Activated CD4-positive, alpha-beta T cell treated with anti-CD3 and anti-CD28 coated beads for 24 hours (primary cell): ENCODE measurements around the gene CHID1.

Source experiments
- DNase-seq, 2 donors: peaks; one replicate each; pipeline ENCODE4 v3.0.0-alpha.2; 2020; ENCODE audit warnings: low read depth in 2 of 2

CHID1 gene

DNA sequence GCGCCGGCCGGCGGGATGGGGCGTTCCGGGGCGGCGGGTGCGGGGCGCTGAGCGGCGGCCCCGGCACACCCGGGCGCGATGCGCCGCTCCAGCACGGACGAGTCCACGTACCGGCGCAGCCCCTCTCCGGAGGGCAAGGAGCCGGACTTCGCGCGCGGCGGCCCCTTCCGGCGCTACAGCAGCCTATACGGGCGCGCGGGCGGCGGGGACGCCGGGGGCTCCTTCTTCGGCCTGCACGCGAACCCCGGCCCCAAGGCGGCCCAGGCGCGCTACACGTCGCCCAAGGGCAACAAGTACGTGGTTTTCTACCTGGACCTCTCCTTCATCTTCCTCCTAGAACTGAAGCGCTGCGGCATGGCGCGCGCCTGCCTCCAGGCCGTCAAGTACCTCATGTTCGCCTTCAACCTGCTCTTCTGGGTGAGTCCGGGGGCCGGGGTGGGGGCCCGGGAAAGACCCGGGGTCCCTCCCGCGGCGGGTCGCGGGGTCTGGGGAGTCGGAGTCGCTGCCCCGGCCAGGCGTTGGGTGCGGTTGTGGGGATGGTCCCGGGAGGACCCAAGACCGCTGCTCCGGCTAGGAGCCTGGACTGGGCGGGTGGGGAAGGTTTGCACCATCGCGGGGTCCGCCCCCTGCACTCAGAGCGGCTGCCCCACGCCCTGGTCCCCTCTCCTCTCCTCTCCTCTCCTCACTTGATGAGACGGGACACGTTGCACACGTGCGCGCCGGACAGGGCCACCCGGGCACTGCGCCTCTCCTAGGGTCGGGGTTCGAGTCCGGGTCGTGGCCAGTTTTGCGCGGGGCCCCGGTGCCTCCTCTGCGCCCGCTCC lies 60.4 kb downstream of the CHID1 start:
- DNase-seq = no peak

DNA sequence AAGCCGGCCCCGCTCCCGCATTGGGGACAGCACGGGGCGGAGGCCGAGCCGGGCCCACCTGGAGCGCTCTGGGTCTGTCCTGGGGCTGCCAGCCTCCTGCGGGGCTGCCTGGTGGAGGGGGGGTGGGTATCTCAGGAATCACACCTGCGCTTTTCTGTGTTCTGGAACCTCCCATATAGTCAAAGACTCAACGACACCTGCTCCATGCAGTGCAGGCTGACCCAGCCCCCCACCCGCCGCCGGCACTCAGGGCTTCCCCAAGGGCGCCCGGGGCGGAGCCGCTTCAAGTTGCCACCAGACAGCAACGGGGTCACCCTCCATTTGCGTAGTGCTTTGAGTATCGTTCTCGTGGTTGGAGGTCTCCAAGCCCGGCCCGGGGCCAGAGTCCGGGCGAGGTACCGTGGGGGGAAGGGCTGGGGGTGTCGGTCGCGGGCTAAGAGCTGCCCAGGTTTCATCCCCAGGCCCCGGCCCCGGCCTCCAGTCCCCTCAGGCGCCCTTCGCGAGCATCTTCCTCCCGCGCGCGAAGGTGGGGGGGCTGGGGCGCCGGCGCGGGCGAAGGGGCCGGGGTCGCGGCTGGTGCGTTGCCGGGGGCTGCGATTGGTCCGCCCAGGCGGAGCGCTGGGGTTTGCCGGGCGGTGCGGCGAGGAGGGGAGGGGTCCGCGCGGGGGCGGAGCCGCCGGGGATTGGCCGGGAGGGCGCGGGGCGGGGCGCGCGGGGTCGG lies 61.3 kb downstream of the CHID1 start:
- DNase-seq = no peak

DNA sequence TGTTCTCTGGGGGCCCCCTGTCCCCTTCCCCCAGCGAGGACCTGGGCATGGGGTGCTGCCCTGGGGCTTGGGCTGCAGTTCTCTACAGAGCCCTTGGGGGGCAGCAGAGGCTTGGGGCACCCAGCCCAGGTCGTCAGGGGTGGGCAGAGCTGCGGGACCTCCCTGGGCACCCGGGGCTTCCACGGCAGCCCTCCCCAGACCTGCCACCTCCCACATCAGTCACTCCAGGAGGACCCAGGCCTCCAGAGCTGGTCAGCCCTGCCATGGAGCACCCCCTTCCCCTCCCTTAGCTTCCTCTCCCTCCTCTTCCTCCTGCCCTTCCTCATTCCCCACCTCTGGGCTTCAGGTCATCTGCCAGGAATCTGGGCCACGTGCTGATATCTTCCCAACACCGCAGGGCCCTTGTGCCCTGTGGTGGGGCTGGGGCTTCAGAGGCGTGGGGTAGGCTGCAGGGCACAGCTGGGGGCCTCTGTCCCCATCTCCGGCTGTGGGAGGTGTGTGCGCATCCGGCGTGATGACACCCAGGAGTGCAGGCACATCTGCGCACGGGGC lies 62.2 kb downstream of the CHID1 start:
- DNase-seq = peak; percentile 47 to 54

DNA sequence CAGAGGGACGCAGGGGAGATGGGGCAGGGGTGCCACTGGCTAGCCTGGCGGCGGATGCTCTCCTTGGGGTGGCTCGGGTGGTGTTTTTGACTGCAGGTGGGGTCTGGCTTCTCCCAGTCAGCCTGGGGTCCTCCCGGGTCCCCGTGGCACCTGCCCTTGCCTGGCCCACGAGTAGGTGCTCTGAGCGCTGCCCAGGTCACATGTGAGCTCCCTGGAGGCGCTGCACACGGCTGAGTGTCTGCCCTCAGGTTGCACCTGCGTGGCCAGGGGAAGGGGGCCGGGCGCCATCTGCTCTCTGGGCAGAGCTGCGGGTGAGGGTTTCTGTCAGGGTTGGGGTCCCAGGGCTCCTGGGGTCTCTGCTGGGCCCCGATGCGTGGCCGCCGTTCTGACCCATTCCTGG lies 62.7 kb downstream of the CHID1 start:
- no peak for DNase-seq

DNA sequence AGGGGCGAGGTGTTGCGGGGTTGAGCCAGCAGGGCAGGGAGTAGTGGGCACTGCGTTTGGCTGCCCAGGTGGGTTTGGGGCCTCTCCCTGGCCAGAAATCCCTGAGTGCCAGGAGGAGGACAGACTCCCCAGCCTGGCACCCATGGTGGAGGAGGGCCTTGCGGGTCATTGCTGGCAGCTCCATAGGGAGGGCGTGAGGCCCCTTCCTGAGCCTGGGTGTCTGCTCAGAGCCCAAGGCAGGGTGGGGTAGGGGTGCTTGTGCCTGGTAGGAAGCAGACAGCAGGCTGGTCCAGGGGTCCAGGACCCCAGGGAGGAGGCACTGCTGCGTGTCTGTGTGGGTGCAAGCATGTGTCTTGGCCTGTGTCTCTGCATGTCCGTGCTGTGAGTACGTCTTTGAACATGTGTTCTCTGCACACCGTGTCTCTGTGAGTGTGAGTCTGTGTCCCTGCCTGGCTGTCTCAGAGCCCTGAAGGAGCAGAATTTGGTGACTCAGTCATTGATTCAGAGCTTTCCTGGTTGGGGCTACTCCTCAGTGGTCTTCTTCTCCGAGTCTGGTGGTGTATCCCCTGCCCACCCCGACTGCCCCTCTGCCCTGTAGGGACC lies 64.0 kb downstream of the CHID1 start:
- DNase-seq = no peak

DNA sequence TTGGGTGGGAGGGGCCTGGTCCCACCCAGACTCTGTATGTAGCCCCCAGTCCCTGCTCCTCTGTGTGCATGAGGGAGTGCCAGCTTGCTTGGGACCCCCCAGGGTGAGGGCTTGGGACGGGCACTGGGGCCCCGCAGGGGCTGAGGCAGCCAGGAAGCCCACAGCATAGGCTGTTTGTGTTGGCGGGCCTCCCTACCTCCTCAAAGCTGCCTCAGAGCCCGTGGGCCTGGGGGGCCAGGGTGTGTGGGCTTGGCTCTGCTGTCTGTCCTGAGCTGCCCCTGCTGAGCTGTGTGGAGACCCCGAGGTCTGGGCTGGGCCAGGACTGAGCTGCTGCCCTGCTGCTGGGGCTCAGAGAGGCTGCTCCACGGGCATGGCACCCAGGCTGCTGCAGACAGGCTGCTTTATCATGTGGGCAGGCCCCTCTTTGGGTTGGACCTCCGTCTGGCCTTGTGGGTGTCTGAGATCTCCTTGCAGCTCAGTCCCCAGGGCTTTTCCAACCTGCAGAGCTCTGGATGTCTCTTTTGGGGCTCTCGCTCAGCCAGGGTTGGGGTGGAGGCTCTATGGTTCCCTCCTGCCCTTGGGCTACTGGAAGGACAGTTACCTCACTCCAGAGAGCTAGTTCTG lies 64.6 kb downstream of the CHID1 start:
- no peak for DNase-seq

DNA sequence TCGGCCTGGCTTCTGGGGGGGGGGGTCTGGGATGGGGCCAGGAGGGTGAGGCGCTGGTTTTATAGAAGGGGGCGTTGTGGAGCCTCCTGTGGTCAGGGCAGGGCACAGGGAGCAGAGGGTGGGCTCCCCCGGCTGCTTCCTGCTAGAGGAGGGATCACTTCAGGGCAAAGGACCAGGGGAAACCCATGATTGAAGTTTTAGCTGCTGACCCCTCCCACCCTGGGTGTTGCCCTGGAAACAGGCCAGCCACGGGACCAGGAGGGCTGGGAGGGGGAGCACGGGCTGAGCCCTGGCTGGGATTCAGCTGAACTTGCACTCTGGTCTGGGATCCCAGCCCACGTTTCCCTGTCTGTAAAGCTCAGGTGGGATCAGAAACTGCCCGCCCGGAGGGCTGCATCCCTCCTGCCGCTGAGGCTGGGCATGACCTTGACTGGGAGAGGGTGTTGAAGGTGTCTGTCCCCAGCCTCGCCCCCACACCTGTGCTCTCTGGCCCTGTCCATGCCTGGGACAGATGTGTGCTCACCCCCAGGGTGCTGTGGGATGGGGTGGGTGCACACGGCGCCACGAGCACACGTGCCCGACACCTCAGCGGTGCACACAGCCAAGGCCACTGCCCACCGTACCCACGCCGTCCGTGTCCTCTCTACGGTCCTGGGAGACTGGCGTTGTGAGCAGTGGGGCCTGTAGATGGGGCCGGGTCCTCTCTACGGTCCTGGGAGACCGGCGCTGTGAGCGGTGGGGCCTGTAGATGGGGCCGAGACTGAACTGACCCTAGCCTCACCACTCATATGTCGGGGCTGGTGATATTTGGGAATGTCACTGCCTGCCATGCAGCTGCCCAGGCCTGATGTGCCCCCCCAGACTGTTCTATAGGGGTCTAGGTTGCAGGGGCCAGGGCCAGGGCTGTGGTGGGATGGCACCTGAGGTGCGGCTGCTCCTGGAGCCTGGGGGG lies 65.6 kb downstream of the CHID1 start:
- DNase-seq = no peak

DNA sequence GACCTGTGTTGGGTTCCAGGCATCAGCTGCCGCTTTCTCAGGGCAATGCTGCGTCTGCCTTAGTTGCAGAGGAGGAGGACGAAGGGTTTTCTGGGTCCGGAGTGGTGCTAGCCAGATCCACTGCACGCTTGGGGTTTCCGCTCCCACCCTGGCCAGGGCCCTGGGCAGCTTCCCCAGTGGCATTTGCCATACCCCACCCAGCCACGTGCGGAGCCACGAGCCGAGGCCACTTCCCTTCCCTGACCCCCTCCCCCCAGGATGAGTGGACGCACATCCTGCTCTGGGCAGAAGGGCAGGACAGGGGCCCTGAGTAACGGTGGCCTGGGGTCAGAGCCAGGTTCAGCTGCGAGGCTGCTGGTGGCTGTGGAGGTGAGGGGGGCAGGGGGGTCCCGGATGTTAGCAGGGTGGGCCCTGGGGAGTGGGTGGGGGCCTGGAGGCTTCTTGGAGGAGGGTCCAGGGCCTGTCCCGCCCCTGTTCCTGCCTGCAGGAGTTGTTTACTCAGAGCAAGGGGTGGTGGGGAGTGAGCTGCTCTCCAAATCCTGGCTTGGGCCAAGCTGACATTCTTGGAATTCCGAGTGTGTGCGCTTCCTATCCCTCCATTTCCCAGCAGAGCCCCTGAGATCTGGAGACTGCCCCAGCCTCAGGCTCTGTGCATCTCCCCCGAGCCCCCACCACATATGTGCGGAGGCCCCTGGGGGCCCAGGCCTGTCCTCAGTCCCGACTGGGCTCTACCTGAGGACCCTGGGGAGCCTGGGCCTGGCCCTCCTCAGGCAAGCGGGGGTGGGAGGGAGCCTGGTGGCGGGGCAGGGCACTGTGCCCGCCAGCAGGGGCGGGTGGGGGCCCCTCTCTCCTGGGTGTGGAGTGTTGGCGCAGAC lies 66.6 kb downstream of the CHID1 start:
- no peak for DNase-seq

DNA sequence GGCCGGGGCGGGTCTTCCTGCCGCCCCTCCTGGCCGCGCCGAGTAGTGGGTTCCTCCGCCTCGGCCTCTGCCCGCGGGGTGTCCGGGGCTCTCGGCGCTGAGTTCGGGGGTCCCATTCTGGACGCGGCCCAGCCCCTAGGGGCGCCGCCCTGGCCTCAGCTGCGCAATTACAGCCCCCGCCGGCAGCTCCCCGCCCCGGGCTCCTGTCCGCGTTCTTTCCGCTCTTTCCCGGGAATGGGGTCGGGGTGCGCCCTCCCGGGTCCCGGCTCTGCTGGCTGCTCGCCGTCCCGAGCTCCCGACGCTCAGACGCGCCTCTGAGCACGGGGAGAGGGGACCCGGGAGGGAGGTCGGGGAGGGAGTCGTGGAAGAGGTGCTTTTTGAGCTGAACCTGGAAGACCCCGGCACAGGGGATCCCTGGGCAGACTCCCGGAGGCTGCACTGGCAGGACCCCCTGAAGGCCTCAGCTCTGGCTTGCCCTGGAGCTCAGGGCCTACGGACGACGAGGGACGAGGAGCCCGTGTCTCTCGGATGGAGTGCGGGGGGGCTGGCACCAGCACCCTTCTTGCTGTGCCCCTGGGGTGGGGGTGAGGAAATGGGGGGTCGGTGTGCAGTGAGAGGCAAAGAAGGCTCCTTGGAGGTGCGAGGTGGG lies 67.4 kb downstream of the CHID1 start:
- no peak for DNase-seq

DNA sequence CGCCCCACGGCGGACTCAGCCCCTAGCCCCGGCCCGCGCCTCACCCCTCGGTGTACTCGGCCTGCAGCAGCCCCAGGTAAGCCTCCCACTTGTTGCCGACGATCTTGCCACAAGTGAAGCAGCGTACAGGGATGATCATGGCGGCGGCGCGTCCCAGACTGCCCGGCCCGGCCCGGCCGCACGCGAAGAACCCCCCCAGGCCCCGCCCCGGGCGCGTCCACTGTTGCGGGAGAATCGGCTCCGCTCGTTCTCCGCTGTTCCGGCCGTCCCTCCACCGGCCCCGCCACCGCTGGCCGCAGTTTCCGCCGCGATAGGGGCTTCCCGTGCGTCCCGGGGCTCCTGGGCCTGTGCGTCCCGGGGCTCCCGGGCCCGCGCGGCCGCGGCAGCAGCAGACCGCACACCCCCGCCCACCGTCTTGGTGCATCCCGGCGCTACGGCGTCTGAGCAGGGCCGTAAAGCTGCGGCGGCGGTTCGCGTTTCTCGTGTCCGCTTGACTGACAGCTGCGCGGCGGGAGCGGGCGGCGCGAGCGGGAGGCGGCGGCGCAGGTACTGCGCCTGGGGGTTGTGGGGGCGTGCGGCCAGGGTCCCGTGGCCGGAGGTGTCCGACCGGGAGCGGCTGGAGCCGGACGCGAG lies 68.1 kb downstream of the CHID1 start, which contains the start of the genes POLR2L and TSPAN4:
Gene POLR2L, minus strand, starts transcription at position 160 of the 633 bp plus-strand sequence. Its CDS starts 21 bp downstream, at position 139.
Gene TSPAN4, plus strand, starts transcription at position 483 of the 633 bp plus-strand sequence. CDS start 7,453 bp downstream, outside the sequence.
- DNase-seq = peak; percentile 82 to 83

DNA sequence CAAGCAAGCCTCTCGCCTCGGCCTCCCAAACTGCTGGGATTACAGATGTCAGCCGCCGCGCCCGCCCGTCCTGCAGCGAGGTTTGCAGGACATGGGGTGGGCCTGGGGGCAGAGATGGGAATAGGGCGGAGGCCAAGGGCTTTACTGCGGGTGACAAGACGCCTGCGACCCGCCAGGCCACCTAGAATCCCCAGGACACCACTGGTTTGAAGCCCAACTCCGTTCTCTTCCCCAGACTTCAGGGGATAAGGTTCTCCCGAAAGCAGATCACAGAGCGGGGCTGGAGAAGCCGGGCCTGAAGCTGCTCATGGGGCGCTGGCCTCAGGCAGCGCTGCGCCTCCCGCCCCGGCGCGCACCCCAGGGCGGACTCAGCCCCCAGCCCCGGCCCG lies 68.6 kb downstream of the CHID1 start:
- no peak for DNase-seq

DNA sequence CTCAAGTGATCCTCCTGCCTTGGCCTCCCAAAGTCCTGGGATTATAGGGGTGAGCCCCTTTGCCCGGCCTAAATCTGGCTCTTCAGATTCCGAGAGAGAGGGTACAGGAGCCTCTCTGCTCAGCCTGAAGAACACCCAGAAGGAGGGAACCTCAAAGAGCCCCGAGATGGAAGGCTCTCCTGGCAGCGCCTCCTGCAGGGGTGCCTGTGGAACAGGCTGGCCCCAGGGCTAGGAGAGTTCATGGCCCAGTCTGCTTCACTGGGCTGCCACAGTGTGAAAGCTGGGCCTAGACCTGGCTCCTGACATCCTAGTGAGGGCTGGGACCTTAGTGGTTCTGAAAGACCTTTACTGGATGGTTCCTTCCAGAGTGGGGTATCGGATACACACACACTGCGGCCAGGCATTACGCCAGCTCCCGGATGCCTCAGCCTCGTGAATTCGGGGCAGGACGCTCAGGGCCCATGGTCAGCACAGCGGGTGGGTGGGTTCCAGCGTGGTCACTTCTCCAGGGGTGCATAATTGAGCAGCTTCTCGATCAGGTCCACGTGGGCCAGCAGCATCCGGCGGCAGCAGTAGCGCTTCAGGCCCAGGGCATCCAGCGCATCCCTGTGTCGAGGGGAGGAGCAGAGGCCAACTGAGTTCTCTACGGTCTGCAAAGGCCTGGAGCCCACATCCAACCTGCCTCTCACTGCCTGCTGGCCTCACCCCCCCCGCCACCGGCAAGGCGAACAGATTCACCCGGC lies 70.6 kb downstream of the CHID1 start:
- no peak for DNase-seq

DNA sequence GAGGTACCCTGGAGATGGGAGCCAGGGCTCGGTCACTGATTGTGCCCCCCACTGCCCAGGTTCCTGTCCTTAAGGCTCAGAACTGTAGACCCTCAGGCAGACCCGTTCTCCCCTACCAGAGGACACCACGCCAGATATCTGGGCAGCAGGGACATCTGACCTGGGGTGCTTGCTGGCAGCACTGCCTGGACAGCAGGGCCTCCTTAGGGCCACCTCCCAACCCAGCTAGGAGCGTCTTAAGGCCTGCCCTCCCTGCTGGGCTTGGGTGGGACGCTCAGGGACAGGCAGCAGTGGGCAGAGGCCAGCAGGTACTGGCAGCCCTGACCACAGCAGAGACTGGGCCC lies 71.4 kb downstream of the CHID1 start:
- DNase-seq = no peak

DNA sequence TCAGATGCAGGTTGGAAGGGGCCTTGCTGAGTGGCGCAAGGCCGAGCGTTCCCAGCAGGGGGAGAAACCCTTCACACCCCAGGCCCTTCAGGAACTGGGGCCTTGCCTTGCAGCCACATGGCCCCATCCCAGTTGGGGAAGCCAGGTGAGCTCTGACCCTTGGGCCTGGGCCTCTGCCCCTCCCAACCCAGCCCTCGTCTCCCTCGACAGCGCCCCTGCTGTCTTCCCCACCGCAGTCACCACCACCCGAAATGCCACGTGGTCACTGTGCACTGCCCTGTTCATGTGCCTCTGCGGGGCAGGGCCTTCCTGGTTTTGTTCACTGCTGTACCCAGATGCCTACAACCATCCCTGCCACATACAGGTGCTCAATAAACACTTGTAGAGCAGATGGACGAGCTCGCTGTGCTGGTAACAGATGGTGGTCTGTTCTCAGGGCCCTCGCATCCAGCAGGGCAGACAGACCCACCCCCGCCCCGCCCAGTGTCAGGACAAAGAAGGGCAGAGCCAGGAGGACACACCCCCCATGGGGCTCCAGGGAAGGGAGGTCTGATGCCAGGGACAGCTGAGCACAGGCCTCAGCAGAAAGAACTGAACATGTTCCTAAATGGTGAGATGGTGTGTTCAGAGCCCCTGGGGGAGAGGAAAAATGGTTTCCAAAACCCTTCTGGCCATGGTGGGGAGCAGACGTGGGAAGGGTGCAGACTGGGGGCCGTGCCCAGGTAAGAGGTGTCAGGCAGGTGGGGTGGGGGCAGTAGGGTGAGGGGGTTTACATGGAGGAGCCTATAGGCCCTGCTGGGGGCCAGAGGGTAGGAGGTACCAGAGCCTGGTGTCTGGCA lies 72.0 kb downstream of the CHID1 start:
- DNase-seq = no peak

DNA sequence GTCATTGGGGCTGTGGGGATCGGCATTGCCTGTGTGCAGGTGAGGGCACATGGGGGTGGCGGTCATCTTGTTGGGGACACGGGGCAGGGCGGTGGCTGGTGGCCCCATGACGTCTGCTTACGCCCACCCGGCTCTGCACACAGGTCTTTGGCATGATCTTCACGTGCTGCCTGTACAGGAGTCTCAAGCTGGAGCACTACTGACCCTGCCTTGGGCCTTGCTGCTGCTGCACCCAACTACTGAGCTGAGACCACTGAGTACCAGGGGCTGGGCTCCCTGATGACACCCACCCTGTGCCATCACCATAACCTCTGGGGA lies 72.7 kb downstream of the CHID1 start:
- DNase-seq = no peak

DNA sequence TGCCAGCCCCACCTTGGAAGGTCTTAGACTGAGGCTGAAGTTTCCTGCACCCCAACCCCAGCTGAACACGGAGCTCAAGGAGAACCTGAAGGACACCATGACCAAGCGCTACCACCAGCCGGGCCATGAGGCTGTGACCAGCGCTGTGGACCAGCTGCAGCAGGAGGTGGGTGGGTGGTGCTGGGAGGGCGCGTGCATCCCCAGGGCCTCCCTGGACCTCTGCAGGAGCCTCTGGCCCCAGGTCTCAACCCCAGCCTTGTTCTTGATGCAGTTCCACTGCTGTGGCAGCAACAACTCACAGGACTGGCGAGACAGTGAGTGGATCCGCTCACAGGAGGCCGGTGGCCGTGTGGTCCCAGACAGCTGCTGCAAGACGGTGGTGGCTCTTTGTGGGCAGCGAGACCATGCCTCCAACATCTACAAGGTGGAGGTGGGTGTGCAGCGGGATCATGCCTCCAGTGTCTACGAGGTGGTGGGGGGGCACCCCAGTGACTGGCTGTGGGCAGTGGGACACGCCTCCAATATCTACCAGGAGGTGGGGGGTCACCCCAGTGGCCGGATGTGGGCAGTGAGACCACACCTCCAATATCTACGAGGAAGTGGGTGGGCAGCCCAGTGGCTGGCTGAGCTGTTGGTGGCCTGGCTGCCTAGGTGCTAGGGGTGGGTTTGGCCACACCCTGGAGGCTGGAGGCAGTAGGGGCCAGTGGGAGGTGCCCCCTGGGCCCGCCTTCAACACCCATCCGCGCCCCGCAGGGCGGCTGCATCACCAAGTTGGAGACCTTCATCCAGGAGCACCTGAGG lies 73.2 kb downstream of the CHID1 start:
- no peak for DNase-seq

DNA sequence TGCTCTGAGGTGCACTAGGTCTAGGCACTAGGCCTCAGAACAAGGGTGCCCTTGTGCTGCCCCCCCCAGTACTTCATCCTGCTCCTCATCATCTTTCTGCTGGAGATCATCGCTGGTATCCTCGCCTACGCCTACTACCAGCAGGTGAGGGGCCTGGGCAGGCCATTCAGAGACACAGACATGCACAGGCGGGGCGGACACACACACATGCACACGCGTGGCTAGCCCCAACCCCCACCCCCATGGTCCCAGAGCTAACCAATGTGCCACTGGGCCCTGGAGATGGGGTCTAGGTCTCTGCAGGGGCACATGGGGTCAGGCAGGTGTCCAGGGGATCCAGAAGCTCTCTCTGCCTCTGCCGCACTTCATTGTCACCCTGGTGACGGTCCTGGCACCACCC lies 73.9 kb downstream of the CHID1 start:
- no peak for DNase-seq
